Vagina (tissue), 2 donors: ENCODE results near the gene GLI3.

ENCODE experiments used
- CTCF ChIP-seq, 3 experiments: fragments of 450-650 bp in 2 of 3; fragments of 200-600 bp in 1 of 3; sonication (generic) in 1 of 3; IDR thresholded peaks; one replicate each; pipeline ENCODE4 v1.5.1; 2017 to 2019; ENCODE audit warnings: antibody characterized with exemption in 3 of 3, mild to moderate bottlenecking in 2 of 3, moderate library complexity in 2 of 3
- POLR2A ChIP-seq, 2 donors: fragments of 450-650 bp; IDR thresholded peaks; one replicate each; pipeline ENCODE4 v1.6.1; 2017; ENCODE audit warnings: antibody characterized with exemption in 2 of 2, mild to moderate bottlenecking in 2 of 2, moderate library complexity in 2 of 2

DNA sequence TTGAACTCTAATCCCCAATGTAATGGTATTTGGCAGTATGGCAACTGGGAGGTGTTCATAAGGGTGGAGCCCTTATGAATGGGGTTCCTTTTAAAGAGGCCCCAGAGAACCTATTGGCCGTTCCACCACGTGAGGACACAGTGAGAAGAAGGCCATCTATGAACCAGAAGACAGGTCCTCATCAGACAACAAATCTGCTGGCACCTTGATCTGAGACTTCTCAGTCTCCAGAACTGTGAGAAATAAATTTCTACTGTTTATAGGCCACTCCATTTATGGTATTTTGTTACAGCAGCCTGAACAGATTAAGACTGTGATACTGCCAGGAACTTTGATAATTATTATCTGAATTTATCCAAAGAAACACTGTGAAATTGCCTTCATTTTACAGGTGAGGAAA is 132.3 kb downstream of the GLI3 start:
- TF ChIP-seq POLR2A (IDR thresholded peaks at IDR 0.05) (no peak), CTCF (IDR thresholded peaks at IDR 0.05) (no peak)
